22Rv1 (cell line): ENCODE results near the gene MIPOL1.

Experiments used
- ZFX ChIP-seq: fragments of 450-650 bp; IDR thresholded peaks from 2 replicates; pipeline ENCODE4 v1.6.1; 2017; ENCODE audit warnings: antibody characterized with exemption, borderline replicate concordance
- TF ChIP-seq, protein P1 (sequence below): fragments of 450-650 bp; IDR thresholded peaks from 2 replicates; pipeline ENCODE4 v1.5.1; 2017; ENCODE audit warnings: mild to moderate bottlenecking

DNA sequence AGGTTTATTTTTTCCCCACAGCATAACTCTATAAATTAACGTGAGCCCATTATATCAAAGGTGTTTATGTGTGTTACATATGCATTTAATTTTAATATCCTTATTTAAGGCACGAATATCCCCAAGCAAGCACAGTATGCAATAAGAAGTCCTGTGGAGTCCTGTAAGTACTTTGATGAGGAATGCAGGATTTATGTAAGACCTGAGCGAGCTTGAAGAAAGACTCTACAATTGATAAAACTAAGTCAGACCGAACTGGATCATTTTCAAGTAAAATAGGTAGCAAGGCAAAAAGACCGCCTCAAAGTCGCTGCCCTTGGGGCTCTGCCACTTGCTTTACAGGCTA, 26.1 kb upstream of the MIPOL1 start:
- TF ChIP-seq, protein P1, sequence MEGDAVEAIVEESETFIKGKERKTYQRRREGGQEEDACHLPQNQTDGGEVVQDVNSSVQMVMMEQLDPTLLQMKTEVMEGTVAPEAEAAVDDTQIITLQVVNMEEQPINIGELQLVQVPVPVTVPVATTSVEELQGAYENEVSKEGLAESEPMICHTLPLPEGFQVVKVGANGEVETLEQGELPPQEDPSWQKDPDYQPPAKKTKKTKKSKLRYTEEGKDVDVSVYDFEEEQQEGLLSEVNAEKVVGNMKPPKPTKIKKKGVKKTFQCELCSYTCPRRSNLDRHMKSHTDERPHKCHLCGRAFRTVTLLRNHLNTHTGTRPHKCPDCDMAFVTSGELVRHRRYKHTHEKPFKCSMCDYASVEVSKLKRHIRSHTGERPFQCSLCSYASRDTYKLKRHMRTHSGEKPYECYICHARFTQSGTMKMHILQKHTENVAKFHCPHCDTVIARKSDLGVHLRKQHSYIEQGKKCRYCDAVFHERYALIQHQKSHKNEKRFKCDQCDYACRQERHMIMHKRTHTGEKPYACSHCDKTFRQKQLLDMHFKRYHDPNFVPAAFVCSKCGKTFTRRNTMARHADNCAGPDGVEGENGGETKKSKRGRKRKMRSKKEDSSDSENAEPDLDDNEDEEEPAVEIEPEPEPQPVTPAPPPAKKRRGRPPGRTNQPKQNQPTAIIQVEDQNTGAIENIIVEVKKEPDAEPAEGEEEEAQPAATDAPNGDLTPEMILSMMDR, result no peak
- TF ChIP-seq ZFX, result no peak
